HG02588 (cell line): ENCODE data around the gene HIBCH.
"Not testable (repeated sequence)": the region's sequence is repeated elsewhere in the genome, so short reads cannot be mapped to it uniquely, and the experiment has no call there.

ENCODE experiments used
- ATAC-seq: cut with Tn5 transposase; IDR thresholded peaks from one replicate; pipeline ENCODE4 v1.9.1; 2021; ENCODE audit warnings: mild to moderate bottlenecking, moderate library complexity; ENCODE audit not compliant: unreplicated experiment

Gene HIBCH

GRCh38 chr2:190343536-190344275, 24.1 kb upstream of the HIBCH start, which contains the start of gene INPP1:
Gene INPP1 (plus strand): TSS chr2:190343589. CDS start chr2:190360103, 16,514 bp downstream.
- ATAC-seq: peak; percentile 56

GRCh38 chr2:190343089-190343535, 23.5 kb upstream of the HIBCH start:
- no peak for ATAC-seq

GRCh38 chr2:190342611-190343010, 23.0 kb upstream of the HIBCH start:
- ATAC-seq: no peak

- no peak for ATAC-seq
Measured at GRCh38 chr2:190340369-190340768, 20.7 kb upstream of the HIBCH start.

GRCh38 chr2:190339394-190339793, 19.8 kb upstream of the HIBCH start:
- no peak for ATAC-seq

GRCh38 chr2:190338453-190338852, 18.8 kb upstream of the HIBCH start:
- no peak for ATAC-seq

- ATAC-seq: no peak
Measured at GRCh38 chr2:190336420-190336819, 16.8 kb upstream of the HIBCH start.

- not testable (repeated sequence) for ATAC-seq
Measured at GRCh38 chr2:190335584-190335983, 16.0 kb upstream of the HIBCH start.

GRCh38 chr2:190335225-190335559, 15.6 kb upstream of the HIBCH start:
- ATAC-seq: no peak

GRCh38 chr2:190334479-190335224, 15.0 kb upstream of the HIBCH start:
- no peak for ATAC-seq

- ATAC-seq: no peak
Measured at GRCh38 chr2:190333928-190334327, 14.3 kb upstream of the HIBCH start.

GRCh38 chr2:190333395-190333794, 13.8 kb upstream of the HIBCH start:
- no peak for ATAC-seq

GRCh38 chr2:190328573-190329147, 9.0 kb upstream of the HIBCH start:
- ATAC-seq: no peak

GRCh38 chr2:190327867-190328572, 8.4 kb upstream of the HIBCH start:
- no peak for ATAC-seq

GRCh38 chr2:190325588-190325987, 6.0 kb upstream of the HIBCH start:
- no peak for ATAC-seq

- ATAC-seq: no peak
Measured at GRCh38 chr2:190323406-190323805, 3.8 kb upstream of the HIBCH start.

GRCh38 chr2:190320696-190321095, 1.1 kb upstream of the HIBCH start:
- ATAC-seq: no peak

GRCh38 chr2:190318931-190319554, 583 bp downstream of the HIBCH start:
- ATAC-seq: peak; percentile 34

GRCh38 chr2:190318514-190318913, 1.1 kb downstream of the HIBCH start:
- no peak for ATAC-seq

- ATAC-seq: no peak
Measured at GRCh38 chr2:190315273-190315672, 4.4 kb downstream of the HIBCH start.

- ATAC-seq: no peak
Measured at GRCh38 chr2:190313880-190314279, 5.7 kb downstream of the HIBCH start.
